ENCODE measurements around the gene OPRM1.

DNA sequence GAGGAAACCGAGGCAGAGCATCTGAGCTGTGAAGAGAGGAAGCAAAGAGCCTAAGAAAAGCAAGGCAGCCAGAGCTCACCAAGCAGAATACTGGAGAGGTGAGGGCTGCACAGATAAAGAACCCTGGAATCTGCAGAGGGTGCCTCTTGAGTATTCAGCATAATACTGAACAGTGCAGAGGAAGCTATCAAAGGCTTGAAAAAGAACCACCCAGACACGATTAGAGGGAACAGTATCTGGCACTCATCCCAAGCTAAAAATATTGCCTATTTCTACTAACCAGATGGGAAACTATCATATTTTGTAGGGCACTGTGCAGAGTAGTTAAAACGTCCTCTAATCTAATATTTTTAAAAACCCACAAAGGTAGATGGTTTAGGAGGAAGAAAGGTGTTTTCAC is 41.8 kb upstream of the OPRM1 start:
- TF ChIP-seq CHD2 (IDR thresholded peaks at IDR 0.05; ENCODE audit: low read length) (no peak), JUN (IDR thresholded peaks at IDR 0.05; ENCODE audit: low read depth, low read length) (no peak), GABPA (IDR thresholded peaks at IDR 0.05; ENCODE audit: borderline replicate concordance, insufficient read depth, low read length) (no peak), NRF1 (IDR thresholded peaks at IDR 0.05; ENCODE audit: low read depth, low read length) (no peak), CTCF (IDR thresholded peaks at IDR 0.05; ENCODE audit: control extremely low read depth in 1 of 3, insufficient read depth in 1 of 3, low read depth in 1 of 3, low read length in 3 of 3) (no peak), POLR2AphosphoS5 (IDR thresholded peaks at IDR 0.05; ENCODE audit: low read depth, low read length) (no peak), EZH2 (IDR thresholded peaks at IDR 0.05; ENCODE audit: low read depth, low read length, severe bottlenecking) (no peak), ATF3 (IDR thresholded peaks at IDR 0.05; ENCODE audit: insufficient read depth, low read depth, low read length) (no peak), ZNF274 (IDR thresholded peaks at IDR 0.05; ENCODE audit: borderline replicate concordance, extremely low read depth, low read length) (no peak), NANOG (IDR thresholded peaks at IDR 0.05; ENCODE audit: insufficient read depth, low read depth, low read length, poor library complexity, severe bottlenecking) (no peak), EP300 (IDR thresholded peaks at IDR 0.05; ENCODE audit: borderline replicate concordance in 1 of 2, low read depth in 2 of 2, low read length in 2 of 2) (no peak), POLR2A (IDR thresholded peaks at IDR 0.05; ENCODE audit: control extremely low read depth in 1 of 2, low read depth in 2 of 2, low read length in 2 of 2) (no peak), MAX (IDR thresholded peaks at IDR 0.05) (no peak)

Data from H1 (cell line).